IMR-90 (cell line): ENCODE measurements around the gene PAX2.

ENCODE experiments used
- CHD1 ChIP-seq: IDR thresholded peaks from 2 replicates; pipeline ENCODE4 v1.6.1; 2012; ENCODE audit warnings: low read depth, low read length, improper control_type of control experiment
- CTCF ChIP-seq: conservative IDR thresholded peaks from 2 replicates; pipeline ENCODE4 v1.5.1; 2012; ENCODE audit warnings: mild to moderate bottlenecking, low read depth, low read length, improper control_type of control experiment
- MAFK ChIP-seq: IDR thresholded peaks from 2 replicates; pipeline ENCODE4 v1.6.1; 2012; ENCODE audit warnings: low read depth, low read length, improper control_type of control experiment
- MXI1 ChIP-seq: IDR thresholded peaks from 2 replicates; pipeline ENCODE4 v1.6.1; 2012; ENCODE audit warnings: low read depth, mild to moderate bottlenecking, low read length, moderate library complexity, borderline replicate concordance
- RFX5 ChIP-seq: IDR thresholded peaks from 2 replicates; pipeline ENCODE4 v1.8.0; 2012; ENCODE audit warnings: low read depth, mild to moderate bottlenecking, low read length, moderate library complexity

GRCh38 chr10:100877461-100877850 lies 132.1 kb downstream of the PAX2 start:
- TF ChIP-seq CTCF (no peak), MAFK (no peak), CHD1 (no peak), RFX5 (no peak), MXI1 (no peak)
